Nephron (organoid): ENCODE measurements around the gene CYP2R1.
A peak's percentile ranks its signal among the peaks of the same experiment; 100 is the strongest.
"Not testable (repeated sequence)": the region's sequence is repeated elsewhere in the genome, so short reads cannot be mapped to it uniquely, and the experiment has no call there.

Source experiments
- H3K27ac Mint-ChIP-seq, 3 experiments: 2 replicates each; pipeline ENCODE4 v1.8.0; 2020; ENCODE audit warnings: mixed read lengths in 3 of 3, mild to moderate bottlenecking in 2 of 3, moderate library complexity in 1 of 3
- H3K27me3 Mint-ChIP-seq: 2 replicates; pipeline ENCODE4 v1.8.0; 2021; ENCODE audit warnings: low read depth, mild to moderate bottlenecking, moderate library complexity, mixed read lengths
- H3K36me3 Mint-ChIP-seq: 2 replicates; pipeline ENCODE4 v1.8.0; 2020; ENCODE audit warnings: low read depth, mixed read lengths
- H3K4me1 Mint-ChIP-seq: 2 replicates; pipeline ENCODE4 v1.8.0; 2020; ENCODE audit warnings: mixed read lengths
- H3K4me3 Mint-ChIP-seq, 3 experiments: 2 replicates each; pipeline ENCODE4 v1.8.0; 2020; ENCODE audit warnings: mild to moderate bottlenecking in 3 of 3, mixed read lengths in 3 of 3, moderate library complexity in 2 of 3
- H3K9me3 Mint-ChIP-seq: 2 replicates; pipeline ENCODE4 v1.8.0; 2020; ENCODE audit warnings: mixed read lengths
- TF ChIP-seq, protein P1 (sequence below), 3 experiments: fragments of 200-600 bp; sonication (generic); IDR thresholded peaks; one replicate each; pipeline ENCODE4 v1.5.0; 2021; ENCODE audit warnings: antibody characterized with exemption in 3 of 3; ENCODE audit not compliant: unreplicated experiment in 3 of 3

Gene CYP2R1

DNA sequence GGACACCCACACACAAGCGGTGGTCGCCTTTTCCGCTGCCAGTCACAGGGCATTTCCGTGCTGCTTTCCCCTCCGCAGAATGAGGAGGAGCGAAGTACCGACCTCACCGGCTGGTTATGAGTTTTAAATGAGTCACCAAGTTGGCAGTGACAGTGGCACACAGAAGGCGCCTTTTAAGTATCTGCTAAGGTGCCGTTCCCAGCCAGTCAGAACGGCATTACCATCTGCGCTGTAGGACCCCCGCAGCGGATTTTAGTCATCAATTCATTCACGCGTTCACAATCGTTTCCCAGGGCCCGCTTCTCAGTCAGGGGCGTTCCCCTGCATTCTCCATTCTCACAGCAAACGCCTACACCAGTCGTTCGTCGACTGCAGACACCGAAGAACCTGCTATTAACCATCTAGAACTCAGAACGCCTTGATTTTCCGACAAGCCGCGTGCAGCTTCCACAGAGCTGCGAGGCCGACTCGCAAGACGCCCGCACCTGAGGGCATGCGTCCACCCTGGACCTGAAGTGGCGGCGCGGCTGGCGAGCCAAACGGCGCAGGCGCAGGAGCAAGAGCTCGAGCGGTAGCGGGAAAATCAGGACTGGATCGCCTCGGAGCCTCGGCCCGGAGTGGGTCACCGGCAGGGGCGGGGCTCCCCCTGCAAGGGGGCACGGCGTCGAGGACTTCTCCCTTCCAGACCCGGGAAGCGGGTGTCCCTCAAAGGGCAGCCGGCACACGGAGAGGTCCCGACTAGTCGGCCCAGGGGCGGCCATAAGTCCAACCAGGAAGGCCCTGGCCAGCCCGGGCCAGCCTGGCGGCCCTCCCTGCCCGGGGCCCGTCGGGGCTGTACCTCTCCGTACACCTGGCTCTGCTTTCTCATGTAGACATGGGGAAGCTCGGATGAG lies 642 bp downstream of the CYP2R1 start:
- H3K9me3 Mint-ChIP-seq, result peaks cover 7% of the 10 kb centered on the region
- H3K4me1 Mint-ChIP-seq, result peaks cover 7% of the 10 kb centered on the region
- peak overlapping the region; percentile 46 to 86 (median 63) for H3K27ac Mint-ChIP-seq
- peak overlapping the region; percentile 91 to 97 (median 95) for H3K4me3 Mint-ChIP-seq
- H3K36me3 Mint-ChIP-seq, result no peaks in the 10 kb centered on the region
- H3K27me3 Mint-ChIP-seq, result peaks cover 6% of the 10 kb centered on the region
- TF ChIP-seq, protein P1, sequence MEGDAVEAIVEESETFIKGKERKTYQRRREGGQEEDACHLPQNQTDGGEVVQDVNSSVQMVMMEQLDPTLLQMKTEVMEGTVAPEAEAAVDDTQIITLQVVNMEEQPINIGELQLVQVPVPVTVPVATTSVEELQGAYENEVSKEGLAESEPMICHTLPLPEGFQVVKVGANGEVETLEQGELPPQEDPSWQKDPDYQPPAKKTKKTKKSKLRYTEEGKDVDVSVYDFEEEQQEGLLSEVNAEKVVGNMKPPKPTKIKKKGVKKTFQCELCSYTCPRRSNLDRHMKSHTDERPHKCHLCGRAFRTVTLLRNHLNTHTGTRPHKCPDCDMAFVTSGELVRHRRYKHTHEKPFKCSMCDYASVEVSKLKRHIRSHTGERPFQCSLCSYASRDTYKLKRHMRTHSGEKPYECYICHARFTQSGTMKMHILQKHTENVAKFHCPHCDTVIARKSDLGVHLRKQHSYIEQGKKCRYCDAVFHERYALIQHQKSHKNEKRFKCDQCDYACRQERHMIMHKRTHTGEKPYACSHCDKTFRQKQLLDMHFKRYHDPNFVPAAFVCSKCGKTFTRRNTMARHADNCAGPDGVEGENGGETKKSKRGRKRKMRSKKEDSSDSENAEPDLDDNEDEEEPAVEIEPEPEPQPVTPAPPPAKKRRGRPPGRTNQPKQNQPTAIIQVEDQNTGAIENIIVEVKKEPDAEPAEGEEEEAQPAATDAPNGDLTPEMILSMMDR (IDR thresholded peaks at IDR 0.05; ENCODE audit: unreplicated experiment in 3 of 3), result no peak

- TF ChIP-seq, protein P1 (IDR thresholded peaks at IDR 0.05; ENCODE audit: unreplicated experiment in 3 of 3), result no peak
- no peaks in the 10 kb centered on the region for H3K27me3 Mint-ChIP-seq
- peaks cover 7% of the 10 kb centered on the region for H3K4me1 Mint-ChIP-seq
- H3K36me3 Mint-ChIP-seq, result peaks cover 16% of the 10 kb centered on the region
- peaks cover 11% of the 10 kb centered on the region for H3K9me3 Mint-ChIP-seq
- no peak overlapping the region for H3K27ac Mint-ChIP-seq
- no peak overlapping the region for H3K4me3 Mint-ChIP-seq
These were observed 5.5 kb downstream of the CYP2R1 start for GRCh38 chr11:14886513-14886912.

DNA sequence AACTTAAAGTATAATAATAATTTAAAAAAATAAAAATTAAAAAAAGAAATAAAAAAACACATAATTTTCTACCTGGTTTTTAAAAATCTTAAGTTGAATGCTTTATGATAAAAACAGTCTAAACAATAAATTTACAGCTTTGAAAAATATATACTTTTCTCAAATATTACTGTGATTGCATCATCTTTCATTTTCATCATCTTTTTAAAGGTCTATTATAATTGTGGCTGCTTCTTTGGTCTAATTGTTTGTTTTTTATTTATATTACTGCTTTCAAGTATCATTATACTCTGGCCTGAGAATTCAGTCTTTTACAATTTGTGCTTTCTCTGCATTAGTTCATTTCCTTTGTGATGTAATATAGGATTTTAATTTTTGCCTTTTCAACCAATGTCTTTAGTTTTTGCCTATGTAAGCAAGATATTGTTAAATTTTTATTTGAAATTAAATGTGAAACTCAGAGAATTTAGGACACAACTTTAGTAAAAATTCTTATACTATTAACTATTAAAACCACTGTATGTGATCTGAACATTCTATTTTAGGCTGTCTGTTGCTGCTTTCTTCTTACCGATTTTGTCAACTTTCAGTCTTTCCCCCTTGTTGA lies 7.3 kb downstream of the CYP2R1 start:
- TF ChIP-seq, protein P1 (IDR thresholded peaks at IDR 0.05; ENCODE audit: unreplicated experiment in 3 of 3), result no peak
- Mint-ChIP-seq H3K36me3 (peaks cover 16% of the 10 kb centered on the region), H3K4me3 (no peak overlapping the region), H3K27me3 (no peaks in the 10 kb centered on the region), H3K4me1 (no peaks in the 10 kb centered on the region), H3K9me3 (peaks cover 7% of the 10 kb centered on the region), H3K27ac (no peak overlapping the region)

- not testable (repeated sequence) for H3K27me3 Mint-ChIP-seq, H3K27ac Mint-ChIP-seq, H3K4me1 Mint-ChIP-seq, H3K9me3 Mint-ChIP-seq, H3K4me3 Mint-ChIP-seq
- peaks cover 16% of the 10 kb centered on the region for H3K36me3 Mint-ChIP-seq
These were observed 8.3 kb downstream of the CYP2R1 start for GRCh38 chr11:14883683-14884082.

- H3K36me3 Mint-ChIP-seq, result peaks cover 21% of the 10 kb centered on the region
- no peak overlapping the region for H3K27ac Mint-ChIP-seq
- H3K4me1 Mint-ChIP-seq, result no peaks in the 10 kb centered on the region
- TF ChIP-seq, protein P1 (IDR thresholded peaks at IDR 0.05; ENCODE audit: unreplicated experiment in 3 of 3), result no peak
- no peak overlapping the region for H3K4me3 Mint-ChIP-seq
- H3K27me3 Mint-ChIP-seq, result no peaks in the 10 kb centered on the region
- H3K9me3 Mint-ChIP-seq, result peaks cover 7% of the 10 kb centered on the region
These were observed 9.8 kb downstream of the CYP2R1 start for GRCh38 chr11:14882196-14882595.

DNA sequence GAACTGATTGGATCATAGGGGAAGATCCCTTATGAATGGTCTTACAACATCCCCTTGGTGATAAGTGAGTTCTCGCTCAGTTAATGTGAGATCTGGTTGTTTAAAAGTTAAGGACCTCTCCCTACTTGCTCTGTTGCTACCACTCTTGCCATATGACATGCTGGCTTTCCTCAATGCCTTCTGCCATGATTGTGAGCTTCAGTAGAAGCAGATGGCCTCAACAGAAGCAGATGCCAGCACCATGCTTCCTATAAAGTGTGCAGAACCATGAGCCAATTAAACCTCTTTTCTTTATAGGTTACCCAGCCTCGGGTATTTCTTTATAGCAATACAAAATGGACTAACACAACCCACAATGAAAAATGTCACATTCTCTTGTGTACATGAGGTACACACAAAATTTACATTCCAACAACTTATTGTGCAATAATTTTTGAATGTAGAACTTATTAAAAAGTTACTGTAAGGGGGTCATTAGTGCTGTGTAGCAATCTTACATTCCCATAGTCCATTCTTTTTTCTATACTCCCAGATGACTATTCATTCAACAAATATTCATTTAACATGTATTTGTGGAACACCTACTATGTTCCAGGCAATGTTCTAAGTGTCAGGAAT lies 10.3 kb downstream of the CYP2R1 start:
- Mint-ChIP-seq H3K9me3 (peaks cover 7% of the 10 kb centered on the region), H3K27ac (no peak overlapping the region), H3K4me3 (no peak overlapping the region), H3K36me3 (peaks cover 21% of the 10 kb centered on the region), H3K4me1 (no peaks in the 10 kb centered on the region), H3K27me3 (no peaks in the 10 kb centered on the region)
- TF ChIP-seq, protein P1 (IDR thresholded peaks at IDR 0.05; ENCODE audit: unreplicated experiment in 3 of 3), result no peak
